Measurements from ENCODE around the gene LPXN.

The LPXN gene

DNA sequence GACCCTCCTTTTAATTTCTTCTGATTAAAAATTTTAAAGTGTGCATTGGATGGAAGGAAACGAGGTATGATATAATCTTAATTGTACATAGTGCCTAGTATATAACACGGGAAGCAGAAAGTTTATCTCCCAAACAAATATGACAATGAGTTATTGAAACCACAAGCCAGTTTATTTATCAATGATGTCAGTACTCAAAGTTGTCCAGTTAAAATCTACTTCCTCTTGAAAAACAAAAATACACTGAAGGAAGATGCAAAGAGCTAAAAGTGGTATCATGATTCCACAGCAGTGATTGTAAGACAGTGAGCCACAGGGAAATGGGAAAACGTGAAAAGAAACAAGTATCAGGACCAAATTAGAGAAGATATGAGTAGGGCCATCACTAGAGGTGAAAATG lies 48.9 kb downstream of the LPXN start:
- Histone ChIP-seq H3K4me2 (ENCODE audit: low read depth, low read length) (no peak overlapping the region), H3K36me3 (replicated peaks; ENCODE audit: insufficient read depth, low read length) (peaks cover 8% of the 10 kb centered on the region; the same call in 1 of the 2 replicates), H3F3A (ENCODE audit: insufficient read depth, low read length) (peaks cover 17% of the 10 kb centered on the region), H4K20me1 (ENCODE audit: insufficient read depth, low read length) (peaks cover 5% of the 10 kb centered on the region; the same call in 1 of the 2 replicates), H3K27ac (ENCODE audit: low read length) (no peak overlapping the region), H2AFZ (ENCODE audit: low read length) (no peak overlapping the region), H3K79me2 (ENCODE audit: low read length) (no peaks in the 10 kb centered on the region), H3K27me3 (replicated peaks; ENCODE audit: insufficient read depth, low read length) (no peaks in the 10 kb centered on the region), H3K9ac (ENCODE audit: low read length) (no peak overlapping the region), H3K4me1 (ENCODE audit: low read length) (peaks cover 17% of the 10 kb centered on the region), H3K9me3 (replicated peaks; ENCODE audit: insufficient read depth, low read length) (no peaks in the 10 kb centered on the region), H3K4me3 (ENCODE audit: low read length) (no peak overlapping the region), H3K9me2 (replicated peaks; ENCODE audit: insufficient read depth, low read length) (no peaks in the 10 kb centered on the region)
- DNase-seq = no peak
- TF ChIP-seq, protein P1, sequence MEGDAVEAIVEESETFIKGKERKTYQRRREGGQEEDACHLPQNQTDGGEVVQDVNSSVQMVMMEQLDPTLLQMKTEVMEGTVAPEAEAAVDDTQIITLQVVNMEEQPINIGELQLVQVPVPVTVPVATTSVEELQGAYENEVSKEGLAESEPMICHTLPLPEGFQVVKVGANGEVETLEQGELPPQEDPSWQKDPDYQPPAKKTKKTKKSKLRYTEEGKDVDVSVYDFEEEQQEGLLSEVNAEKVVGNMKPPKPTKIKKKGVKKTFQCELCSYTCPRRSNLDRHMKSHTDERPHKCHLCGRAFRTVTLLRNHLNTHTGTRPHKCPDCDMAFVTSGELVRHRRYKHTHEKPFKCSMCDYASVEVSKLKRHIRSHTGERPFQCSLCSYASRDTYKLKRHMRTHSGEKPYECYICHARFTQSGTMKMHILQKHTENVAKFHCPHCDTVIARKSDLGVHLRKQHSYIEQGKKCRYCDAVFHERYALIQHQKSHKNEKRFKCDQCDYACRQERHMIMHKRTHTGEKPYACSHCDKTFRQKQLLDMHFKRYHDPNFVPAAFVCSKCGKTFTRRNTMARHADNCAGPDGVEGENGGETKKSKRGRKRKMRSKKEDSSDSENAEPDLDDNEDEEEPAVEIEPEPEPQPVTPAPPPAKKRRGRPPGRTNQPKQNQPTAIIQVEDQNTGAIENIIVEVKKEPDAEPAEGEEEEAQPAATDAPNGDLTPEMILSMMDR (IDR thresholded peaks at IDR 0.05; ENCODE audit: low read length) = no peak
- no peak for TF ChIP-seq EZH2 (optimal IDR thresholded peaks at IDR 0.05; ENCODE audit: low read depth, low read length)
- TF ChIP-seq EZH2phosphoT487 (IDR thresholded peaks at IDR 0.05; ENCODE audit: low read length) = no peak

DNA sequence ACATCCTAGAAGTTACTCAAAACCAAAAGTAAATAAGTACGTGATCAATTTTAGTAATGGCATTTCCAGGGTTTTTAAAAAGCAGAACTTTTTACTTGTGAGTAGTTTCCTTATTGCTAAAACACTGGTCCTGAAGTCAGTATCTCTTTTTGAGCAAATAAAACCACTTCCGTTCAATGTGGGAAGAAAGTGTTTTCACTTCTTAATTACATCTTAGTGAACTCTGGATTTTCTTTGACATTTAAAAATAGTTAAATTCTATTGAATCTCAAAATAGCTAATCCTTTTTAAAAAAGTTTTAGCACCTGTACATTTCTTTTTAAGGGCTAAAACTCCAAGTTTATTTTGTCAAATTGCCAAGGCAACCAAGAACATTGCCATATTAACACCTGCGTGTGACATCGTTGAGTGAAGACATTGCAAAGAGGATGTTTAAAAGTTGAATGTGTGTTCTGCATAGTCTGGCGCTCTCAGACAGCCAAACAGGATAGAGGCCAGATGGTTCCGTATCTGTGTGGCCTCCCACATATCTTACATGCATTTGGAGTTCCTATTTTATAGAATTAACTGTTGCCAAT lies 50.5 kb downstream of the LPXN start:
- peaks cover 17% of the 10 kb centered on the region for H3F3A ChIP-seq (ENCODE audit: insufficient read depth, low read length)
- H2AFZ ChIP-seq (ENCODE audit: low read length) = no peak overlapping the region
- no peak overlapping the region for H3K9ac ChIP-seq (ENCODE audit: low read length)
- peak; percentile 56 for DNase-seq
- H3K36me3 ChIP-seq (replicated peaks; ENCODE audit: insufficient read depth, low read length) = peaks cover 8% of the 10 kb centered on the region; the same call in 1 of the 2 replicates
- peaks cover 5% of the 10 kb centered on the region; the same call in 1 of the 2 replicates for H4K20me1 ChIP-seq (ENCODE audit: insufficient read depth, low read length)
- H3K4me2 ChIP-seq (ENCODE audit: low read depth, low read length) = peak overlapping the region; percentile 27
- TF ChIP-seq, protein P1 (IDR thresholded peaks at IDR 0.05; ENCODE audit: low read length) = no peak
- no peak for TF ChIP-seq EZH2phosphoT487 (IDR thresholded peaks at IDR 0.05; ENCODE audit: low read length)
- TF ChIP-seq EZH2 (optimal IDR thresholded peaks at IDR 0.05; ENCODE audit: low read depth, low read length) = no peak
- no peak overlapping the region for H3K4me3 ChIP-seq (ENCODE audit: low read length)
- peak overlapping the region; percentile 31; the same call in 1 of the 2 replicates for H3K27ac ChIP-seq (ENCODE audit: low read length)
- H3K79me2 ChIP-seq (ENCODE audit: low read length) = no peaks in the 10 kb centered on the region
- H3K4me1 ChIP-seq (ENCODE audit: low read length) = peaks cover 17% of the 10 kb centered on the region
- H3K27me3 ChIP-seq (replicated peaks; ENCODE audit: insufficient read depth, low read length) = no peaks in the 10 kb centered on the region
- H3K9me2 ChIP-seq (replicated peaks; ENCODE audit: insufficient read depth, low read length) = no peaks in the 10 kb centered on the region
- no peaks in the 10 kb centered on the region for H3K9me3 ChIP-seq (replicated peaks; ENCODE audit: insufficient read depth, low read length)

DNA sequence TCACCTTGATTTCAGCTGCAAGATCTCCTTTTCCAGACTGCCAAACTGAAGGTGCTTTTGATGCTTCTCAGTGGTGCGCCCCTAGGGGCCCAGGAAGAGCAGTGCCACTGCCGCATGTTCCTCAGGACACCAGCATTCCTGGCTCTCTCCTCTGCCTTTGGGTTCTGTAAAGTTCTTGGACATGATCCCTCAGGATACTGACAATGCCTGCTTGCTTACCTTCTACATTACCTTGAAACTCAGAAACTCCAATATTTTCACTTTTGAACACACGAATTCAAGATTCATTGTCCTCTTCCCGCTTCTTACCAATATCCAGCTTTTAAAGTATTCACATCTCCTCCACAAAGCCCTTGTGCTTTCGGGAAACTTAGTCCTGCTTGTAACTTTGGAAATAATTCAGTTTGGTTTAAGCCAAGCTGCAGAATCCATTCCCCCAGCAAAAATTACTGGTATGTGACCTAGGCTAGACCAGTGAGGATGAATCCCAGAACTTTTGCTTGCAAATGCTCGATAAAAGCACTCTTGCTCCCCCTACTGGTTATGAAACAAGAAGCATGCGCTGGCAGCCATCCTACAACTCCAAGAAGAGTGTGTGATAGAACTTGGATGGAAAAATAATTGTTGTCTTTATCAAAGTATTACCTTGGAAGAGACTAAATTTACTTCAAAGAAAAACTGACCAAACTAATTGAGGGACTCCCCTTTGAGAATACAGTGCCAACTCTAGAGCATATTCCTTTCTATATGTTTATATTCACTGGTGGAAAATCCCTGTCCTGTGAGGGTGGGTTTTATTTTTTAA lies 51.2 kb downstream of the LPXN start:
- H4K20me1 ChIP-seq (ENCODE audit: insufficient read depth, low read length) = peaks cover 5% of the 10 kb centered on the region; the same call in 1 of the 2 replicates
- no peaks in the 10 kb centered on the region for H3K9me2 ChIP-seq (replicated peaks; ENCODE audit: insufficient read depth, low read length)
- H3K27me3 ChIP-seq (replicated peaks; ENCODE audit: insufficient read depth, low read length) = no peaks in the 10 kb centered on the region
- H3F3A ChIP-seq (ENCODE audit: insufficient read depth, low read length) = peaks cover 17% of the 10 kb centered on the region
- no peak overlapping the region for H3K9ac ChIP-seq (ENCODE audit: low read length)
- H3K4me1 ChIP-seq (ENCODE audit: low read length) = peaks cover 17% of the 10 kb centered on the region
- no peaks in the 10 kb centered on the region for H3K9me3 ChIP-seq (replicated peaks; ENCODE audit: insufficient read depth, low read length)
- H3K36me3 ChIP-seq (replicated peaks; ENCODE audit: insufficient read depth, low read length) = peaks cover 8% of the 10 kb centered on the region; the same call in 1 of the 2 replicates
- peak overlapping the region; percentile 31; the same call in 1 of the 2 replicates for H3K27ac ChIP-seq (ENCODE audit: low read length)
- H2AFZ ChIP-seq (ENCODE audit: low read length) = no peak overlapping the region
- peak overlapping the region; percentile 27; the same call in 1 of the 2 replicates for H3K4me2 ChIP-seq (ENCODE audit: low read depth, low read length)
- H3K79me2 ChIP-seq (ENCODE audit: low read length) = no peaks in the 10 kb centered on the region
- DNase-seq = peak; percentile 53
- TF ChIP-seq, protein P1 (IDR thresholded peaks at IDR 0.05; ENCODE audit: low read length) = peak; percentile 88
- no peak for TF ChIP-seq EZH2 (optimal IDR thresholded peaks at IDR 0.05; ENCODE audit: low read depth, low read length)
- H3K4me3 ChIP-seq (ENCODE audit: low read length) = no peak overlapping the region

All from MM.1S (cell line).